GM23338 (cell line): ENCODE measurements around the gene TAF4. TPM values are rescaled to one million over a fixed set of nuclear protein-coding genes. Genes with fewer than 3 reads are reported as not detected.

ENCODE experiments used
- ATAC-seq: fragments of 200-7000 bp; cut with Tn5 transposase; 3 replicates; pipeline ENCODE4 v1.9.1; 2020
- DNase-seq: peaks from one replicate; pipeline ENCODE4 v3.0.0-alpha.2; 2015; ENCODE audit warnings: low spot score
- H2AFZ ChIP-seq: fragments of 200-600 bp; sonication (generic); 2 replicates; pipeline ENCODE4 v1.8.0; 2016; ENCODE audit warnings: antibody characterized with exemption, mild to moderate bottlenecking, moderate library complexity
- H3F3A ChIP-seq: fragments of 200-600 bp; sonication (generic); replicated peaks from 2 replicates; pipeline ENCODE4 v1.8.0; 2017; ENCODE audit warnings: antibody characterized with exemption, mixed run types, low read depth
- H3K27ac ChIP-seq: fragments of 200-600 bp; sonication (generic); 2 replicates; pipeline ENCODE4 v1.6.1; 2016; ENCODE audit warnings: low read depth
- H3K27me3 ChIP-seq: fragments of 200-600 bp; sonication (generic); 2 replicates; pipeline ENCODE4 v1.8.0; 2016; ENCODE audit warnings: mild to moderate bottlenecking, mixed run types, moderate library complexity; ENCODE audit not compliant: insufficient read depth
- H3K36me3 ChIP-seq: fragments of 200-600 bp; sonication (generic); 2 replicates; pipeline ENCODE4 v1.8.0; 2016; ENCODE audit warnings: mild to moderate bottlenecking; ENCODE audit not compliant: insufficient read depth
- H3K4me1 ChIP-seq: fragments of 200-600 bp; sonication (generic); 2 replicates; pipeline ENCODE4 v1.8.0; 2016; ENCODE audit warnings: mild to moderate bottlenecking, moderate library complexity; ENCODE audit not compliant: insufficient read depth
- H3K4me2 ChIP-seq: fragments of 200-600 bp; sonication (generic); 2 replicates; pipeline ENCODE4 v1.7.1; 2017; ENCODE audit warnings: mixed run types
- H3K4me3 ChIP-seq: fragments of 200-600 bp; sonication (generic); 2 replicates; pipeline ENCODE4 v1.6.1; 2016; ENCODE audit warnings: mixed run types
- H3K79me2 ChIP-seq: fragments of 200-600 bp; sonication (generic); replicated peaks from 2 replicates; pipeline ENCODE4 v1.8.0; 2017; ENCODE audit warnings: mild to moderate bottlenecking; ENCODE audit not compliant: insufficient read depth
- H3K9me2 ChIP-seq: fragments of 200-600 bp; sonication (generic); 2 replicates; pipeline ENCODE4 v1.8.0; 2017; ENCODE audit not compliant: insufficient read depth
- H4K20me1 ChIP-seq: fragments of 200-600 bp; sonication (generic); replicated peaks from 2 replicates; pipeline ENCODE4 v1.8.0; 2017; ENCODE audit warnings: mild to moderate bottlenecking; ENCODE audit not compliant: insufficient read depth
- H3K27ac Mint-ChIP-seq: 2 replicates; pipeline ENCODE4 v1.8.0; 2020; ENCODE audit warnings: inconsistent platforms, mild to moderate bottlenecking, moderate library complexity, mixed read lengths
- H3K27me3 Mint-ChIP-seq: 3 replicates; pipeline ENCODE4 v1.8.0; 2022; ENCODE audit warnings: low read depth, mild to moderate bottlenecking, moderate library complexity, mixed read lengths, inconsistent platforms; ENCODE audit not compliant: insufficient read depth, poor library complexity
- H3K36me3 Mint-ChIP-seq: 3 replicates; pipeline ENCODE4 v1.8.0; 2021; ENCODE audit warnings: low read depth, mild to moderate bottlenecking, inconsistent platforms, moderate library complexity, mixed read lengths
- H3K4me1 Mint-ChIP-seq: 3 replicates; pipeline ENCODE4 v1.8.0; 2020; ENCODE audit warnings: mild to moderate bottlenecking, inconsistent platforms, mixed read lengths
- H3K4me3 Mint-ChIP-seq: 3 replicates; pipeline ENCODE4 v1.8.0; 2021; ENCODE audit warnings: moderate library complexity, mild to moderate bottlenecking, inconsistent platforms, mixed read lengths
- H3K9me3 Mint-ChIP-seq: 3 replicates; pipeline ENCODE4 v1.8.0; 2020; ENCODE audit warnings: moderate library complexity, mild to moderate bottlenecking, inconsistent platforms, mixed read lengths
- CREB1 ChIP-seq: fragments of 250-450 bp; sonication (Bioruptor Pico); IDR thresholded peaks from 2 replicates; pipeline ENCODE4 v1.5.0; 2020; ENCODE audit warnings: low read depth, mild to moderate bottlenecking, moderate library complexity
- EZH2 ChIP-seq: fragments of 200-600 bp; sonication (generic); IDR thresholded peaks from one replicate; pipeline ENCODE4 v1.8.0; 2017; ENCODE audit warnings: antibody characterized with exemption, mild to moderate bottlenecking, low read depth; ENCODE audit not compliant: unreplicated experiment
- EZH2phosphoT487 ChIP-seq: fragments of 200-600 bp; sonication (generic); IDR thresholded peaks from one replicate; pipeline ENCODE4 v1.8.1; 2018; ENCODE audit warnings: antibody characterized with exemption; ENCODE audit not compliant: unreplicated experiment
- JUNB ChIP-seq: IDR thresholded peaks from one replicate; pipeline ENCODE4 v1.6.1; 2016; ENCODE audit warnings: antibody characterized with exemption; ENCODE audit not compliant: unreplicated experiment
- NANOG ChIP-seq: IDR thresholded peaks from 2 replicates; pipeline ENCODE4 v1.6.1; 2016; ENCODE audit warnings: antibody characterized with exemption, borderline replicate concordance
- POLR2AphosphoS5 ChIP-seq: IDR thresholded peaks from 2 replicates; pipeline ENCODE4 v1.6.1; 2016; ENCODE audit warnings: antibody characterized with exemption, low read depth
- STAT1 ChIP-seq: IDR thresholded peaks from one replicate; pipeline ENCODE4 v1.6.1; 2016; ENCODE audit warnings: antibody characterized with exemption; ENCODE audit not compliant: unreplicated experiment
- ZNF114 ChIP-seq: fragments of 250-450 bp; sonication (Bioruptor Pico); IDR thresholded peaks from 2 replicates; pipeline ENCODE4 v1.5.0; 2020; ENCODE audit warnings: mild to moderate bottlenecking, moderate library complexity
- ZNF331 ChIP-seq: fragments of 250-450 bp; sonication (Bioruptor Pico); IDR thresholded peaks from 2 replicates; pipeline ENCODE4 v1.5.0; 2020; ENCODE audit warnings: low read depth, mild to moderate bottlenecking, moderate library complexity
- ZNF462 ChIP-seq: fragments of 250-450 bp; sonication (Bioruptor Pico); IDR thresholded peaks from 2 replicates; pipeline ENCODE4 v1.5.0; 2020; ENCODE audit warnings: mild to moderate bottlenecking, moderate library complexity
- polyA plus RNA-seq: library from polyadenylated mRNA; unstranded; fragments of >200 nt; fragmentation: Nextera tagmentation; extraction: Ambion mirVana; gene quantifications from 2 replicates; pipeline ENCODE4 v1.2.1, GENCODE V29; 2016
- total RNA-seq: library from RNA; depleted of rRNA; stranded (reverse); fragments of >200 nt; shearing (Covaris generic); gene quantifications from 2 replicates; pipeline ENCODE4 v1.2.3, GENCODE V29; 2014
- TF ChIP-seq, protein P1 (sequence below): IDR thresholded peaks from 2 replicates; pipeline ENCODE4 v1.6.1; 2016; ENCODE audit warnings: antibody characterized with exemption
- TF ChIP-seq, protein P2 (sequence below), 2 experiments: fragments of 200-600 bp in 1 of 2; sonication (generic) in 1 of 2; conservative IDR thresholded peaks; 2 replicates each; pipeline versions ENCODE4 v1.5.1 to v1.6.1; 2016 to 2017; ENCODE audit warnings: antibody characterized with exemption in 2 of 2, low read depth in 2 of 2, mild to moderate bottlenecking in 2 of 2, moderate library complexity in 1 of 2
- TF ChIP-seq, protein P3 (sequence below): IDR thresholded peaks from one replicate; pipeline ENCODE4 v1.6.1; 2018; ENCODE audit warnings: antibody characterized with exemption; ENCODE audit not compliant: unreplicated experiment

TAF4 gene
- total and polyA plus RNA-seq, 2 experiments from 2014 or later: 7.2 to 60.0 TPM

- Histone ChIP-seq H3K27ac (peak overlapping the region; percentile 32; the same call in 1 of the 2 replicates), H3K27me3 (no peaks in the 10 kb centered on the region), H3K4me3 (no peak overlapping the region), H3K36me3 (no peaks in the 10 kb centered on the region), H3K79me2 (peaks cover 100% of the 10 kb centered on the region), H3K4me2 (no peak overlapping the region; the same call in 1 of the 2 replicates), H3K4me1 (peaks cover 26% of the 10 kb centered on the region), H3F3A (no peaks in the 10 kb centered on the region), H2AFZ (no peak overlapping the region), H3K9me2 (no peaks in the 10 kb centered on the region), H4K20me1 (peaks cover 69% of the 10 kb centered on the region)
- DNase-seq: no peak
- Mint-ChIP-seq H3K27ac (peak overlapping the region; percentile 82; the same call in 1 of the 2 replicates), H3K27me3 (peaks cover 9% of the 10 kb centered on the region), H3K9me3 (no peaks in the 10 kb centered on the region), H3K4me1 (peaks cover 56% of the 10 kb centered on the region), H3K36me3 (no peaks in the 10 kb centered on the region), H3K4me3 (no peak overlapping the region)
- TF ChIP-seq, protein P1, sequence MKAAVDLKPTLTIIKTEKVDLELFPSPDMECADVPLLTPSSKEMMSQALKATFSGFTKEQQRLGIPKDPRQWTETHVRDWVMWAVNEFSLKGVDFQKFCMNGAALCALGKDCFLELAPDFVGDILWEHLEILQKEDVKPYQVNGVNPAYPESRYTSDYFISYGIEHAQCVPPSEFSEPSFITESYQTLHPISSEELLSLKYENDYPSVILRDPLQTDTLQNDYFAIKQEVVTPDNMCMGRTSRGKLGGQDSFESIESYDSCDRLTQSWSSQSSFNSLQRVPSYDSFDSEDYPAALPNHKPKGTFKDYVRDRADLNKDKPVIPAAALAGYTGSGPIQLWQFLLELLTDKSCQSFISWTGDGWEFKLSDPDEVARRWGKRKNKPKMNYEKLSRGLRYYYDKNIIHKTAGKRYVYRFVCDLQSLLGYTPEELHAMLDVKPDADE: no peak
- TF ChIP-seq POLR2AphosphoS5 (no peak), ZNF331 (no peak), CREB1 (CRISPR knock-in tag) (no peak), ZNF114 (CRISPR knock-in tag) (no peak), JUNB (no peak), STAT1 (no peak), EZH2 (no peak), EZH2phosphoT487 (no peak), ZNF462 (CRISPR knock-in tag) (no peak), NANOG (no peak)
- TF ChIP-seq, protein P2, sequence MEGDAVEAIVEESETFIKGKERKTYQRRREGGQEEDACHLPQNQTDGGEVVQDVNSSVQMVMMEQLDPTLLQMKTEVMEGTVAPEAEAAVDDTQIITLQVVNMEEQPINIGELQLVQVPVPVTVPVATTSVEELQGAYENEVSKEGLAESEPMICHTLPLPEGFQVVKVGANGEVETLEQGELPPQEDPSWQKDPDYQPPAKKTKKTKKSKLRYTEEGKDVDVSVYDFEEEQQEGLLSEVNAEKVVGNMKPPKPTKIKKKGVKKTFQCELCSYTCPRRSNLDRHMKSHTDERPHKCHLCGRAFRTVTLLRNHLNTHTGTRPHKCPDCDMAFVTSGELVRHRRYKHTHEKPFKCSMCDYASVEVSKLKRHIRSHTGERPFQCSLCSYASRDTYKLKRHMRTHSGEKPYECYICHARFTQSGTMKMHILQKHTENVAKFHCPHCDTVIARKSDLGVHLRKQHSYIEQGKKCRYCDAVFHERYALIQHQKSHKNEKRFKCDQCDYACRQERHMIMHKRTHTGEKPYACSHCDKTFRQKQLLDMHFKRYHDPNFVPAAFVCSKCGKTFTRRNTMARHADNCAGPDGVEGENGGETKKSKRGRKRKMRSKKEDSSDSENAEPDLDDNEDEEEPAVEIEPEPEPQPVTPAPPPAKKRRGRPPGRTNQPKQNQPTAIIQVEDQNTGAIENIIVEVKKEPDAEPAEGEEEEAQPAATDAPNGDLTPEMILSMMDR (conservative IDR thresholded peaks at IDR 0.05; ENCODE audit: low read depth in 2 of 2): no peak
- TF ChIP-seq, protein P3, sequence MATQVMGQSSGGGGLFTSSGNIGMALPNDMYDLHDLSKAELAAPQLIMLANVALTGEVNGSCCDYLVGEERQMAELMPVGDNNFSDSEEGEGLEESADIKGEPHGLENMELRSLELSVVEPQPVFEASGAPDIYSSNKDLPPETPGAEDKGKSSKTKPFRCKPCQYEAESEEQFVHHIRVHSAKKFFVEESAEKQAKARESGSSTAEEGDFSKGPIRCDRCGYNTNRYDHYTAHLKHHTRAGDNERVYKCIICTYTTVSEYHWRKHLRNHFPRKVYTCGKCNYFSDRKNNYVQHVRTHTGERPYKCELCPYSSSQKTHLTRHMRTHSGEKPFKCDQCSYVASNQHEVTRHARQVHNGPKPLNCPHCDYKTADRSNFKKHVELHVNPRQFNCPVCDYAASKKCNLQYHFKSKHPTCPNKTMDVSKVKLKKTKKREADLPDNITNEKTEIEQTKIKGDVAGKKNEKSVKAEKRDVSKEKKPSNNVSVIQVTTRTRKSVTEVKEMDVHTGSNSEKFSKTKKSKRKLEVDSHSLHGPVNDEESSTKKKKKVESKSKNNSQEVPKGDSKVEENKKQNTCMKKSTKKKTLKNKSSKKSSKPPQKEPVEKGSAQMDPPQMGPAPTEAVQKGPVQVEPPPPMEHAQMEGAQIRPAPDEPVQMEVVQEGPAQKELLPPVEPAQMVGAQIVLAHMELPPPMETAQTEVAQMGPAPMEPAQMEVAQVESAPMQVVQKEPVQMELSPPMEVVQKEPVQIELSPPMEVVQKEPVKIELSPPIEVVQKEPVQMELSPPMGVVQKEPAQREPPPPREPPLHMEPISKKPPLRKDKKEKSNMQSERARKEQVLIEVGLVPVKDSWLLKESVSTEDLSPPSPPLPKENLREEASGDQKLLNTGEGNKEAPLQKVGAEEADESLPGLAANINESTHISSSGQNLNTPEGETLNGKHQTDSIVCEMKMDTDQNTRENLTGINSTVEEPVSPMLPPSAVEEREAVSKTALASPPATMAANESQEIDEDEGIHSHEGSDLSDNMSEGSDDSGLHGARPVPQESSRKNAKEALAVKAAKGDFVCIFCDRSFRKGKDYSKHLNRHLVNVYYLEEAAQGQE: no peak
- ATAC-seq: peak; percentile 16; the same call in 2 of the 3 replicates
Measured at GRCh38 chr20:62045118-62045517, 20.6 kb downstream of the TAF4 start.
